C4-2B (cell line): ENCODE results near the gene KREMEN1.

Experiments
- H3K27ac ChIP-seq: fragments of 450-650 bp; 2 replicates; pipeline ENCODE4 v1.5.1; 2017
- ZFX ChIP-seq: fragments of 450-650 bp; IDR thresholded peaks from 2 replicates; pipeline ENCODE4 v1.6.1; 2017
- TF ChIP-seq, protein P1 (sequence below): fragments of 450-650 bp; conservative IDR thresholded peaks from 2 replicates; pipeline ENCODE4 v1.5.1; 2017; ENCODE audit warnings: mild to moderate bottlenecking

The KREMEN1 gene

DNA sequence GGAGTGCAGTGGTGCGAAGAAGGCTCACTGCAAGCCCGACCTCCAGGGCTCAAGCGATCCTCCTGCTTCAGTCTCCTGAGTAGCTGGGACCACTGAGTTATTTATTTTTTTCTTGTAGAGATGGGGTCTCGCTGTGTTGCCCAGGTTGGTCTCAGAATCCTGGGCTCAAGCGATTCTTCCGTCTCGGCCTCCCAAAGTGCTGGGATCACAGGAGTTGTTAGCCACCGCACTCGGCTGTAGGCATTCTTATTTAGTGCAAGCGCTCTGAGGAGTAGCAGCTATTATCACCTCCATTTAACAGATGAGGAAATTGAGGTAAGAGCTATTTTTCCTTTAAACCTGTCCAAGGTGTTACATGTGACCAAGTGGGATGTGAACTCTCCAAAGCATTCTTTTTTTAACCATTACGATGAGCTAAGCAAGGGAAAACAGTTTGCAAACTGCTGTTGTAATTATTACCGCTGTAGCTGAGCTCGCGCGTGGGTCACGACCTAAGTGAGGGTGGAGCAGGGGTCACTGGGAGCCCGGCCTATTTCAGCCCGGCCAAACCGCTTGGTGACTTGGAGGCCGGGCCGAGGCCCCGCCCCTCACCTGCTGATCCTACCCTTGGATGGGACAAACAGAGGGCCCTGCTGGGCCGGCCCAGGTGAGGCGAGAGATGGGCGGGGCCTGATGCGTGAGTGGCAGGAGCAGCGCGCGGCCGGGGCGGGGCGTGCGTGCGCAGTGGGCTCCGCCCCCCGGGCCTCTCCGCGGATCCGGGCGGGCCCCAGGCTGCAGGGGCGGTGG is 449 bp upstream of the KREMEN1 start:
- H3K27ac ChIP-seq, result peak overlapping the region; percentile 64; the same call in 1 of the 2 replicates

DNA sequence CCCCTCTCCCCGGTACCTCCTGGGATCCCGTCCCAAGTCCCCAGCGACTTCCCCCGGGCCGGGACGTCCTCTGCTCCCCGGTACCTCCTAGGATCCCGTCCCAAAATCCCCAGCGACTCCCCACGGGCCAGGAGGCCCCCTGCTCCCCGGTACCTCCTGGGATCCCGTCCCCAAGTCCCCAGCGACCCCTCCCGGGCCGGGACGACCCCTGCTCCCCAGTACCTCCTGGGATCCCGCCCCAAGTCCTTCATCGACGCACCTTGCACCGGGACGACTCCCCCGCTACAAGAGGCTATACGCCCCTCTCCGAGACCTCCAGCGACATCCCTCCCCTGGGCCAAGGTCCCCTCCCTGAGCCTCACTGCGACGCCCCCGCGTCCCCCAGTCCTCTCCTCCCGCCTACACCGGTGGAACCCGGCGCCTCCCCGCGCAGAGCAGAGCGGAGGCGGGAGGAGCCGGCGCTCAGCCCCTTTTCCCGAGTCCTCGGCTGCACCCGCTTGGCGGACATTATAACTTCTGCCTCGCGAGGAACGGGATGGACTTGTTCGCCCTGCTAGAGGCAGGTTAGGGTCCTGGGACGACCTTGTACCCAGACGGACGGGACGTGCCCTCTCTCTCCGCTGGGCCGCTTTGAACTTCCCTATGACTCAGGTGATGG is 912 bp downstream of the KREMEN1 start:
- H3K27ac ChIP-seq, result peak overlapping the region; percentile 64; the same call in 1 of the 2 replicates
- TF ChIP-seq, protein P1, sequence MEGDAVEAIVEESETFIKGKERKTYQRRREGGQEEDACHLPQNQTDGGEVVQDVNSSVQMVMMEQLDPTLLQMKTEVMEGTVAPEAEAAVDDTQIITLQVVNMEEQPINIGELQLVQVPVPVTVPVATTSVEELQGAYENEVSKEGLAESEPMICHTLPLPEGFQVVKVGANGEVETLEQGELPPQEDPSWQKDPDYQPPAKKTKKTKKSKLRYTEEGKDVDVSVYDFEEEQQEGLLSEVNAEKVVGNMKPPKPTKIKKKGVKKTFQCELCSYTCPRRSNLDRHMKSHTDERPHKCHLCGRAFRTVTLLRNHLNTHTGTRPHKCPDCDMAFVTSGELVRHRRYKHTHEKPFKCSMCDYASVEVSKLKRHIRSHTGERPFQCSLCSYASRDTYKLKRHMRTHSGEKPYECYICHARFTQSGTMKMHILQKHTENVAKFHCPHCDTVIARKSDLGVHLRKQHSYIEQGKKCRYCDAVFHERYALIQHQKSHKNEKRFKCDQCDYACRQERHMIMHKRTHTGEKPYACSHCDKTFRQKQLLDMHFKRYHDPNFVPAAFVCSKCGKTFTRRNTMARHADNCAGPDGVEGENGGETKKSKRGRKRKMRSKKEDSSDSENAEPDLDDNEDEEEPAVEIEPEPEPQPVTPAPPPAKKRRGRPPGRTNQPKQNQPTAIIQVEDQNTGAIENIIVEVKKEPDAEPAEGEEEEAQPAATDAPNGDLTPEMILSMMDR, result no peak
- no peak for TF ChIP-seq ZFX

More for the DNA sequence above, 449 bp upstream of the KREMEN1 start:
- TF ChIP-seq, protein P1, result no peak
- no peak for TF ChIP-seq ZFX

DNA sequence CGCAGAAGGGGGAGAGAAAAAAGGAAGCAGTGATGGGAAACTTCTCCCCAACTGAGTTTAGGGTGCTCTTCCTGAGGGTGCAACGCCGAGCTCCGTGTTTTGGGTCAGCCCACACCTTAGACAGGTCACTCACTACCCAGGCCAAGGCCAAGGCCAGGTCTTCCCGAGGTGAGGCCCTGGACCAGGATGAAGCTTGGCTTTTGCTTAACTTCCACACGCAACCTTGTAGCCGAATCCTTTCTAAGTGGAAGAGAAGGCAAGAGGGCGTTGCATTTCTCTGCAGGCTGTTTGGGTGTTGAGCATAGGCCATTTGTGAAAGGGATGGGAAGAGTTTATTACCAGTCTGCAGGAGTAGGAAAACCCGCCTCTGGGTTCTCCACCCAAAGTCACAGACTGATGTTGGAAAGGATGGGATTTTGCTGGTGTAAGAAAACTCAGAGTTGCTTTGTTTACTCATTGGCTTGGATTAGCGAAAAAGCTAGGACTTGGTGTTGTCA is 1.5 kb downstream of the KREMEN1 start:
- no peak overlapping the region for H3K27ac ChIP-seq
- TF ChIP-seq ZFX, result no peak
- TF ChIP-seq, protein P1, result no peak

DNA sequence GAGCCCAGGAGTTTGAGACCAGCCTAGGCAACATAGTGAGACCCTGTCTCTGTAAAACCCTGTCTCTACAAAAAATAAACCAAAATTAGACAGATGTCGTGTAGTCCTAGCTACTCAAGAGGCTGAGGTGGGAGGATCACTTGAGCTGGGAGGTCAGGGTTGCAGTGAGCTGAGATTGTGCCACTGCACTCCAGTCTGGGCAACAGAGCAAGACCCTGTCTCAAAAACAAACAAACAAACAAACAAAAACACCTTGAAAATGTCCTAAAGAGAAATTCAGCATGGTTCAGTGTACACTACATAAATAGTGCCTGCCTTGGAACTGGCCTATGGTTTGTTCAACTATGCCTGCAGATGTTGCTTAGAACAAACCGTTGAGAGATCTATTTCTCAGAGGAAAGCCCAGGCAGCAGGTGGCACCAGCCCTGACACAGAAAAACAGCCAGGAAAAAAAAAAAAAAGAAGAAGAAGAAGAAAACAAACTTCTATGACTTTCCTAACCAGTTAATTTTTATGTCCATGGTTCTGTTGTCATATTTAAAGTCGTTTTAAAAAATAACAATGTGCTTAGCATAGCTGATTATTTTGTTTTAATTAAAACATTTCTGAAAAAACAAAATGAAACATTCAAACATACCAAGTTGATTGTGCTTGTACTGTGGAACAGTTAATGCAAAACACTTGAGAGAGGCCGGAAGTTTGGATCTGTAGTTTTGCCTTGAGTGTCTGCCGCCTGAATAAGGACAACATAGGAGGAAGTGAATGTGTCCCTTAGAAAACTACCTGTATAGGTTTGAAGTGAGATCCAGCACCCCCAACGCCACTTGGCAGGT is 5.4 kb downstream of the KREMEN1 start:
- TF ChIP-seq, protein P1, result no peak
- TF ChIP-seq ZFX, result no peak
- H3K27ac ChIP-seq, result no peak overlapping the region

DNA sequence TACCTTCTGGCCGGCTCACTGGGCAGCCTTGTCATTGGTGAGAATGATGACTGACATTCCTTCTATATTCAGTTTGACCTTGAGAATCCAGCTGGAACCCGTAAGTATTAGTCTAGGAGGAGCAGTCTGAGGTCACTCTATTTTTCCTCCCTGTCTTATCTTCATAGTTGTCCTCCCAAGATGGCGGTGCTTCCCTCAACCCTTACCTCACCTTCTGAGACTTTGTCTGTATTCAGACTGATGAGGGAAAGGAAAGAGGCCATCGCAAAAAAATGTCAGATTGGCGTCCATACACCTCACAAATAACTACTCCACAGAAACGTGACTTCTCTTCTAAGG is 6.0 kb downstream of the KREMEN1 start:
- no peak for TF ChIP-seq ZFX
- no peak overlapping the region for H3K27ac ChIP-seq

DNA sequence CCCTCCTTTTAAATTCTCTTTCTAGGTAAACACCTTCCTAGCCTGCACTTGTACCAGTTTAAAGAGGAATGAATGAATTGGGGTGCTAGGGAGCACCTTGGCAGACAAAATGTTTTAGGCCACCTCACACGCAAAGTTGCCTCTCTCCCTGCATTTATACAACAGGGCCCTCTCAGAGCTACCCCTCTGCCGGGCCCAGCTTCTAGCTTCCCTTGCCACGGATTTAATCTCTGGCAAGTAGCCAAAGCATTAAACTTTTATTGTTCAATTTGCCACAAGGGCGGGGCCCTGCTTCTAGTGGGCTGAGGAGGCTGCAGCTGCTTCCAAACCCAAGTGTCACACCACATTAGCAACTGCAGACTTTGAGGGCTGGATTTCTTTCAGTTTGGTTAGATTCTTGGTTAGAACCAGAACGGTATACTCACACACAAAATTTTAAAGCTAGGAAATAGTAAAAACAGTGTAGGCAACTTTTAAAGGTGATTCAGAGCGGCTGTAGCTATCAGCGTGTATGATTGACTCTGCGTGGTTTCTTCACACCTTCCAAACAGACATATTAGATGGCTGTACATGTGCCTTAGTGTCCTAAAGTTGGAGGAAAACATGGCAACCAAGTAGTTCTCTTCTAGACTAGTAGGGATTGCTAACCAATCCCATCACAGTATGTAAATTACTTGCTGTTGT is 6.5 kb downstream of the KREMEN1 start:
- TF ChIP-seq ZFX, result no peak
- TF ChIP-seq, protein P1, result no peak
- H3K27ac ChIP-seq, result 0 out of 2 replicates have a peak overlapping the region, but pooled peaks have one; percentile 6
